HepG2 (cell line): ENCODE results near the gene WIPF2. TPM values are rescaled to one million over a fixed set of nuclear protein-coding genes. Genes with fewer than 3 reads are reported as not detected.

Experiments used
- AFF4 ChIP-seq: sonication (generic); formaldehyde crosslinking; IDR thresholded peaks from 2 replicates; pipeline ENCODE4 v1.4.0; 2020; ENCODE audit warnings: missing genetic modification reagents
- BATF2 ChIP-seq: sonication (generic); formaldehyde crosslinking; IDR thresholded peaks from 2 replicates; pipeline ENCODE4 v1.8.0; 2022; ENCODE audit warnings: mild to moderate bottlenecking, missing genetic modification reagents, moderate library complexity
- BRCA1 ChIP-seq: sonication (generic); formaldehyde crosslinking; IDR thresholded peaks from 2 replicates; pipeline ENCODE4 v1.4.0; 2020; ENCODE audit warnings: missing genetic modification reagents
- GLMP ChIP-seq: sonication (generic); formaldehyde crosslinking; IDR thresholded peaks from 2 replicates; pipeline ENCODE4 v1.9.0; 2021; ENCODE audit warnings: missing genetic modification reagents, mild to moderate bottlenecking, borderline replicate concordance
- HNRNPL ChIP-seq: fragments of 200-400 bp; formaldehyde crosslinking; IDR thresholded peaks from 2 replicates; pipeline ENCODE4 v1.6.1; 2017; ENCODE audit warnings: mild to moderate bottlenecking, low read depth, low read length
- JARID2 ChIP-seq: sonication (generic); formaldehyde crosslinking; IDR thresholded peaks from 2 replicates; pipeline ENCODE4 v1.8.1; 2023; ENCODE audit warnings: missing genetic modification reagents, inconsistent platforms; ENCODE audit not compliant: insufficient replicate concordance
- NFE2L1 ChIP-seq: sonication (generic); formaldehyde crosslinking; IDR thresholded peaks from 2 replicates; pipeline ENCODE4 v1.4.0; 2020; ENCODE audit warnings: missing genetic modification reagents, mild to moderate bottlenecking, borderline replicate concordance
- TCF7L2 ChIP-seq: IDR thresholded peaks from 2 replicates; pipeline ENCODE4 v1.6.1; 2011; ENCODE audit warnings: mild to moderate bottlenecking, low read depth, low read length, moderate library complexity
- XBP1 ChIP-seq: sonication (generic); formaldehyde crosslinking; IDR thresholded peaks from 2 replicates; pipeline ENCODE4 v1.5.0; 2020; ENCODE audit warnings: missing genetic modification reagents
- ZBTB14 ChIP-seq: sonication (generic); formaldehyde crosslinking; IDR thresholded peaks from 2 replicates; pipeline ENCODE4 v1.4.0; 2020; ENCODE audit warnings: missing genetic modification reagents
- ZBTB46 ChIP-seq: sonication (generic); formaldehyde crosslinking; IDR thresholded peaks from 2 replicates; pipeline ENCODE4 v1.4.0; 2020; ENCODE audit warnings: mild to moderate bottlenecking, missing genetic modification reagents, borderline replicate concordance
- ZBTB8A ChIP-seq: sonication (generic); formaldehyde crosslinking; IDR thresholded peaks from 2 replicates; pipeline ENCODE4 v1.4.0; 2020; ENCODE audit warnings: mild to moderate bottlenecking, low read depth, missing genetic modification reagents, borderline replicate concordance
- ZMAT3 ChIP-seq: sonication (generic); formaldehyde crosslinking; conservative IDR thresholded peaks from 2 replicates; pipeline ENCODE4 v1.7.0; 2021; ENCODE audit warnings: missing genetic modification reagents
- ZNF567 ChIP-seq: sonication (generic); formaldehyde crosslinking; IDR thresholded peaks from 2 replicates; pipeline ENCODE4 v1.8.1; 2023; ENCODE audit warnings: mild to moderate bottlenecking, missing genetic modification reagents, borderline replicate concordance
- ZNF660 ChIP-seq: sonication (generic); formaldehyde crosslinking; IDR thresholded peaks from 2 replicates; pipeline ENCODE4 v1.5.1; 2020; ENCODE audit warnings: mild to moderate bottlenecking, low read depth, missing genetic modification reagents, borderline replicate concordance
- ZNF780A ChIP-seq: sonication (generic); formaldehyde crosslinking; IDR thresholded peaks from 2 replicates; pipeline ENCODE4 v1.8.0; 2022; ENCODE audit warnings: mild to moderate bottlenecking, missing genetic modification reagents, moderate library complexity
- ZNF800 ChIP-seq: sonication (generic); formaldehyde crosslinking; IDR thresholded peaks from 2 replicates; pipeline ENCODE4 v1.4.0; 2020; ENCODE audit warnings: missing genetic modification reagents
- polyA plus RNA-seq, 8 experiments: library from polyadenylated mRNA; depleted of rRNA in 3 of 8; stranded (reverse) in 7 of 8; unstranded in 1 of 8; fragments of >200 nt; fragmentation: Illumina TruSeq in 4 of 8; extraction: Trizol in 4 of 8; gene quantifications; 2 replicates each; pipeline versions ENCODE4 v1.2.1 to v1.2.3, GENCODE V29; 2011 to 2016; ENCODE audit warnings: low read depth in 4 of 8, missing spikeins in 1 of 8, mixed read lengths in 1 of 8; ENCODE audit not compliant: insufficient read depth in 1 of 8
- total RNA-seq, 5 experiments: library from RNA; depleted of rRNA; stranded (reverse); fragments of >200 nt; fragmentation: Illumina TruSeq; extraction: Trizol; gene quantifications; 2 replicates each; pipeline ENCODE4 v1.2.3, GENCODE V29; 2016; ENCODE audit warnings: low read depth in 1 of 5

WIPF2 gene
- total and polyA plus RNA-seq, 2 of the 13 experiments (the other 11 are each of a cell fraction or from before 2014, with no cell fraction given), result 7.2 to 10.8 TPM

GRCh38 chr17:40218006-40218739 lies 931 bp upstream of the WIPF2 start (continued):
- TF ChIP-seq AFF4 (CRISPR knock-in tag) (no peak), ZBTB46 (CRISPR knock-in tag) (no peak), ZNF567 (CRISPR knock-in tag) (0 out of 2 replicates have a peak, but pooled peaks have one; percentile 64), ZBTB14 (CRISPR knock-in tag) (0 out of 2 replicates have a peak, but pooled peaks have one; percentile 5), BATF2 (CRISPR knock-in tag) (0 out of 2 replicates have a peak, but pooled peaks have one; percentile 12), BRCA1 (CRISPR knock-in tag) (no peak), XBP1 (CRISPR knock-in tag) (no peak), ZNF780A (CRISPR knock-in tag) (peak; percentile 68; the same call in 1 of the 2 replicates), ZMAT3 (CRISPR knock-in tag) (no peak), ZBTB8A (CRISPR knock-in tag) (no peak), JARID2 (no peak), NFE2L1 (no peak), GLMP (CRISPR knock-in tag) (no peak), ZNF800 (CRISPR knock-in tag) (no peak), TCF7L2 (no peak), HNRNPL (no peak), ZNF660 (CRISPR knock-in tag) (no peak)
